ENCODE measurements around the gene SLC9A6. TPM values are rescaled to one million over a fixed set of nuclear protein-coding genes. Genes with fewer than 3 reads are reported as not detected.

Gene SLC9A6
- total and polyA plus RNA-seq, 2 of the 8 experiments (the other 6 are each of a cell fraction or from before 2014, with no cell fraction given): 8.0 to 14.1 TPM

DNA sequence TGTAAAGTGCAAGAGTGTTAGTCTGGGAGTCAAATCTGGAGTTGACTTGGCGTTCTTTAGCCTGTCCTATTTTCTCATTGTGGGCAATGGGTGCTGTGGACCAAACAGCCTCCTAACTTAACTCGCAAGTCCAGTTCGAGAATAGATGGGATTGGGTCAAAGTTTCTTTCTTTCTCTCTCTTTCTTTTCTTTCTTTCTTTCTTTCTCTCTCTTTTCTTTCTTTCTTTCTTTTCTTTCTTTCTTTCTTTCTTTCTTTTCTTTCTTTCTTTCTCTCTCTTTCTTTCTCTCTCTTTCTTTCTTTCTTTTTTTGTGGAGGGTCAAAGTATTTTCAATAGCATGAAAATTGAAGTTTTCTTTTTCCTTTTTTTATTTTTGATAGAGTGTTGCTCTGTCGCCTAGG, 3.0 kb downstream of the SLC9A6 start (continued):
- TF ChIP-seq EP300 (IDR thresholded peaks at IDR 0.05; ENCODE audit: borderline replicate concordance in 1 of 2, low read depth in 2 of 2, low read length in 2 of 2) (no peak), SRF (IDR thresholded peaks at IDR 0.05; ENCODE audit: low read depth, low read length) (no peak)
- TF ChIP-seq, protein P1, sequence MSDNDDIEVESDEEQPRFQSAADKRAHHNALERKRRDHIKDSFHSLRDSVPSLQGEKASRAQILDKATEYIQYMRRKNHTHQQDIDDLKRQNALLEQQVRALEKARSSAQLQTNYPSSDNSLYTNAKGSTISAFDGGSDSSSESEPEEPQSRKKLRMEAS (IDR thresholded peaks at IDR 0.05): no peak
